ENCODE results near the gene E2F3. TPM values are rescaled to one million over a fixed set of nuclear protein-coding genes. Genes with fewer than 3 reads are reported as not detected.

The E2F3 gene
- total RNA-seq, 6 experiments from 2014 or later, result 16.3 to 18.5 (median 17.3) TPM

DNA sequence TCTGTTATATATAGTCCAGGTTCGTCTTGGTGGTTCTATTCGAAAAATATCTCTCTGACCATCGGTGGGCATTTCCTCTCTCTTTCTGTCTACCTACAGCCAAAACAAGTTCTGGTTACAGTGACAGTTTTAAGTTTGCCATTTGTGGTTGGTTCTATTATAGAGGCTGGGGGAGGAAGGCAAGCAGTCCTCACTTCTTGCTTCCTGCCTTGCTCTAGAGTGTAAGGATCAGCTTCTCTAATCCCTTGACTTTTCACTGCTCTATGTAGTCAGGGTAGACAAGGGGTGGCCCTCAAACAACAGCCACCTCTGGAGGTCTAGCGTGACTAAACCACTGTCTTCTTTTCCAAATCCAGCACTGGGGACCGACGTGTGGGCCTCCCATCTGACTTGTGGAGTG, 16.1 kb downstream of the E2F3 start:
- H3K27ac Mint-ChIP-seq, result no peak overlapping the region
- peaks cover 51% of the 10 kb centered on the region for H3K4me1 Mint-ChIP-seq (ENCODE audit: low read depth)
- H3K36me3 Mint-ChIP-seq (ENCODE audit: low read depth), result peaks cover 32% of the 10 kb centered on the region
- H3K27me3 Mint-ChIP-seq (ENCODE audit: insufficient read depth), result no peaks in the 10 kb centered on the region
- no peak overlapping the region for H3K4me3 Mint-ChIP-seq
- TF ChIP-seq, protein P1, sequence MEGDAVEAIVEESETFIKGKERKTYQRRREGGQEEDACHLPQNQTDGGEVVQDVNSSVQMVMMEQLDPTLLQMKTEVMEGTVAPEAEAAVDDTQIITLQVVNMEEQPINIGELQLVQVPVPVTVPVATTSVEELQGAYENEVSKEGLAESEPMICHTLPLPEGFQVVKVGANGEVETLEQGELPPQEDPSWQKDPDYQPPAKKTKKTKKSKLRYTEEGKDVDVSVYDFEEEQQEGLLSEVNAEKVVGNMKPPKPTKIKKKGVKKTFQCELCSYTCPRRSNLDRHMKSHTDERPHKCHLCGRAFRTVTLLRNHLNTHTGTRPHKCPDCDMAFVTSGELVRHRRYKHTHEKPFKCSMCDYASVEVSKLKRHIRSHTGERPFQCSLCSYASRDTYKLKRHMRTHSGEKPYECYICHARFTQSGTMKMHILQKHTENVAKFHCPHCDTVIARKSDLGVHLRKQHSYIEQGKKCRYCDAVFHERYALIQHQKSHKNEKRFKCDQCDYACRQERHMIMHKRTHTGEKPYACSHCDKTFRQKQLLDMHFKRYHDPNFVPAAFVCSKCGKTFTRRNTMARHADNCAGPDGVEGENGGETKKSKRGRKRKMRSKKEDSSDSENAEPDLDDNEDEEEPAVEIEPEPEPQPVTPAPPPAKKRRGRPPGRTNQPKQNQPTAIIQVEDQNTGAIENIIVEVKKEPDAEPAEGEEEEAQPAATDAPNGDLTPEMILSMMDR (IDR thresholded peaks at IDR 0.05), result no peak
- no peak for DNase-seq
- no peaks in the 10 kb centered on the region for H3K9me3 Mint-ChIP-seq

DNA sequence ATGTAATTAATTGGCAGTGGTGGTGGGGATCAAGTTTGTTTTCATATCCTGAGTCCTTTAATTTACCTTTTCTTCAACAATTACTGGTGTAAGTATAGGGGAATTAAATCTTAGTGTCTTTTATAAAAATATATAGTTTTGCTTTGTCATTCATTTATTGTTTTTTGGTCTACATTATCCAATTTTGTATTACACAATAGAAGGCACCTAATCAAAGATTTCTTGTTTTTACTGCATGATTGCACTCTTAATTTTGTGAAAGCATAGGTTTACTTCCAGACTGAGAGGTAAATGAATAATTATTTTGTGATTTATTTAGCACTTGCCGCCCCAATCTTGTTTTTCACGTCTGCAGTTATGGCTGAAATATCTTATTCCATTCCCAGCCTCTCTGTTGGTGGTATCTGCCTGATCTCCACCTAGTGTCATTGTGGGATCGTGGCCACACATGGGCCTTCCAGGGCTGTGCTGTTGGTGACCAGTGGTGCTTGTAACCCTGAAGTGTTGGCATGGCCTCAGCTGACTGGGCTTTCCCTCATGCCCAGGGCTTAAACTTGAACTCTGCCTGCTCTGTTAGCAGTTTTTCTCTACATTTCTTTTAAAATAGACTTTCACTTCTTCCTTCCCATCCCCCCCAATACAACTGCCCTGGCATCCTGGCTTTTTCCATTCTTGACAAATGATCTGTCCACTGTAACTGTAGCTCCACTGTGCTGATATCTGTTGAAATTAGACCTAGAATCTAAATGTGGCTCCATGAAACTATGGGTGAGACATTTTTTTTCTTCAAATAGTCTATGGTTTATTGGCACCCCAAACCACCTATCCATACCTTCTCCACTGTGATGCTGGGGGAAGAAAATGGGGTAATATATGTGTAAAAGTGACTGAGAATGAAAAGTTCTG, 24.8 kb downstream of the E2F3 start:
- Mint-ChIP-seq H3K9me3 (no peaks in the 10 kb centered on the region), H3K4me1 (ENCODE audit: low read depth) (peaks cover 27% of the 10 kb centered on the region)

DNA sequence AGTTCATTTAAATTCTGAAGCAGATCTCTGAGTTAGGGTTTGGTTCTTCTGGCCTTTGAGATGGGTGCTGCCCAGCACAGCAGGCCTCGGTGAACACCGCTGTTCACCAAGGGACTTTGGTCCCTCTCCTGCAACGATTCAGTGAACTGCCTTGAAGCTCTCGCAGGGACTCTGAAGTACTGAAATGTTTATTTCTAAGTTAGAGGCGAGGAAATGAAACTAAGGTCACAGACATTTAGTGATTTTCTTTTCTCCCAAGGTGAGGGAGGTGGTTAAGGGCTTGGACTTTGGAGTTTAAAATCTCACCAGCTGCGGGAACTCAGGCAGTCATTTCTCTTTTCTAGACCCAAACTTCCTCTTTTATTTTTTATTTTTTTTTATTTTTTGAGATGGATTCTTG, 26.2 kb downstream of the E2F3 start:
- H3K27me3 Mint-ChIP-seq (ENCODE audit: insufficient read depth), result no peaks in the 10 kb centered on the region
- no peak overlapping the region for H3K4me3 Mint-ChIP-seq
- H3K9me3 Mint-ChIP-seq, result no peaks in the 10 kb centered on the region
- TF ChIP-seq, protein P1 (IDR thresholded peaks at IDR 0.05), result no peak
- peaks cover 24% of the 10 kb centered on the region for H3K36me3 Mint-ChIP-seq (ENCODE audit: low read depth)
- no peak for DNase-seq
- H3K27ac Mint-ChIP-seq, result no peak overlapping the region
- H3K4me1 Mint-ChIP-seq (ENCODE audit: low read depth), result peaks cover 27% of the 10 kb centered on the region

More for the DNA sequence above, 24.8 kb downstream of the E2F3 start:
- TF ChIP-seq, protein P1 (IDR thresholded peaks at IDR 0.05), result no peak
- no peak overlapping the region for H3K4me3 Mint-ChIP-seq
- H3K27me3 Mint-ChIP-seq (ENCODE audit: insufficient read depth), result no peaks in the 10 kb centered on the region
- H3K27ac Mint-ChIP-seq, result no peak overlapping the region
- DNase-seq, result no peak
- H3K36me3 Mint-ChIP-seq (ENCODE audit: low read depth), result peaks cover 22% of the 10 kb centered on the region

DNA sequence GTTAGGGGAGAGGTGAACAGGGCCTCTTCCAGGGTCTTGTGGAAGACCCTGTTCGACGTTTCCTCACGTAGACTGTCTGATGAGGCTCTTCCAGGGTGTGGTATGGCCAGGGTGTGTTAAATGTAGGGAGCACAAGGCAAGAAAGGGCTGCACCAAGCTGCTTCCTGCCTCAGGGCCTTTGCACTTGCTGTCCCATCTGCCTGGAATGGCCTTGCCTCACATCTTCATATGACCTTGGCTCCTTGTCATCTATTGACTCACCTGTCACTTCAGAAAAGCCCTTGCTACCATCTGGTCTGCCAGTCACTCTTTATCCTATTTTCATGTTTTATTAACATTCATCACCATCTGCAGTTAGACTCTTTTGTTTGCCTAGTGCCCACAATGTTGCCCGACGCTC, 31.0 kb downstream of the E2F3 start:
- no peak overlapping the region for H3K27ac Mint-ChIP-seq
- H3K4me3 Mint-ChIP-seq, result no peak overlapping the region
- H3K36me3 Mint-ChIP-seq (ENCODE audit: low read depth), result peaks cover 35% of the 10 kb centered on the region
- DNase-seq, result no peak
- no peaks in the 10 kb centered on the region for H3K27me3 Mint-ChIP-seq (ENCODE audit: insufficient read depth)
- TF ChIP-seq, protein P1 (IDR thresholded peaks at IDR 0.05), result no peak
- no peaks in the 10 kb centered on the region for H3K9me3 Mint-ChIP-seq
- peaks cover 2% of the 10 kb centered on the region; the same call in 1 of the 2 replicates for H3K4me1 Mint-ChIP-seq (ENCODE audit: low read depth)

DNA sequence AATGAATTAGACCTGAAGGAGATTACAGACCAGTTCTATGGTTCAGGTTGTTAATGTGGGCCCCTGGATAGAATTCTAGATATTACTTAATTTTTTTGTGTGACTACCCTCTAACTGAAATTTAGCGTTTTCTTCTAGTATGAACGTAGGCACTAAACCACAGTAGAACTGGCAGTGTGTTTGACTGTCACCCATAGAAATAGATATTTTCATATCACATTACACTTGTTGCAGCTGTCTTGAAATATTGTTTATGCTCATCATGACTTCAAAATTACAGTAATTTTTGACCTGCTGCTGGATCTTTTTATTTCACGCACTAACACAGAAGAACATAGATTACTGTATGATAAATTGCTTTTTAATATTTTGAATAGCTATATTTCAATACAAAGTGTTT, 31.6 kb downstream of the E2F3 start:
- H3K27me3 Mint-ChIP-seq (ENCODE audit: insufficient read depth), result no peaks in the 10 kb centered on the region
- TF ChIP-seq, protein P1 (IDR thresholded peaks at IDR 0.05), result no peak
- H3K27ac Mint-ChIP-seq, result no peak overlapping the region
- H3K4me3 Mint-ChIP-seq, result no peak overlapping the region
- DNase-seq, result no peak
- peaks cover 36% of the 10 kb centered on the region for H3K36me3 Mint-ChIP-seq (ENCODE audit: low read depth)
- H3K4me1 Mint-ChIP-seq (ENCODE audit: low read depth), result peaks cover 4% of the 10 kb centered on the region
- no peaks in the 10 kb centered on the region for H3K9me3 Mint-ChIP-seq
